HG03432 (cell line): Measurements from ENCODE around the gene ZBTB16.

Experiments
- ATAC-seq: cut with Tn5 transposase; IDR thresholded peaks from one replicate; pipeline ENCODE4 v1.9.1; 2021; ENCODE audit warnings: mild to moderate bottlenecking, moderate library complexity; ENCODE audit not compliant: unreplicated experiment

The ZBTB16 gene

GRCh38 chr11:114059278-114059983 is at the start of gene ZBTB16:
TSS of gene ZBTB16 (plus strand) at chr11:114059711. CDS start at chr11:114063301, 3,590 bp downstream.
- ATAC-seq, result no peak

DNA sequence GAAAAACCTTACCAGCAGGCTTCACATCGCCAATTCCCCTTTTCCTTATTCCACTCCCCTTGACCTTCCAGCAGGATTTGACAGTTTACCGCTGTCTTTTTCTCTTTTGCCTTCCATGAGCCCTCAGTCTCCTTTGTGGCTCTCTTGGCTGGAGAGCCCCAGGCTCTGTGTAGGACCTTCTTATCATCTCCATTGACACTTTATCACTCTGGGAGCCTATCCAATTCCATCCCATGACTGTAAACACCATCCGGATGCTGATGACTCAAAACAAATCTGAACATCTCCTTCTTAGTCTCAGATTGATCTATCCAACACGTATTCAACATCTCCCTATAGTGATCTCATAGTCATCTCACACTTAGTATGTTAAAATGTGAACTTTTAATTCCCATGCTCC is 48.6 kb upstream of the ZBTB16 start:
- ATAC-seq, result no peak

DNA sequence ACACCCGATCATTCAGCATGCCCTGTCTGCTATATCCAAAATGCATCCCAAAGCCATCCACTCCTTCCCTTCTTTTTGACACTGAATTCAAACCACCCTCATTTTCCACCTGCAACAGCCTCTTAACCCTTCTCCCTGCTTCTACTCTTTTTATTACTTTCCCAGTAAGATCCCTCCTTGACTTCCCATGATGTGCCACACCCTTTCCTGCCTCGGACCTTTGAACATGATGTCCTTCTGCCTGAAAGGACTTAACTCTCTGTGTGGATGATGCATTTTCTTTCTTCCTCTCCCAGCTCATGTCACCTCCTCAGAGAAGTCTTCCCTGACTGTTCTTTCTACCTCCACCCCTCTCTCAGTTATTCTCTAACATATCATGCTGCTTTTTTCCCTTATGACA is 48.1 kb upstream of the ZBTB16 start:
- no peak for ATAC-seq

DNA sequence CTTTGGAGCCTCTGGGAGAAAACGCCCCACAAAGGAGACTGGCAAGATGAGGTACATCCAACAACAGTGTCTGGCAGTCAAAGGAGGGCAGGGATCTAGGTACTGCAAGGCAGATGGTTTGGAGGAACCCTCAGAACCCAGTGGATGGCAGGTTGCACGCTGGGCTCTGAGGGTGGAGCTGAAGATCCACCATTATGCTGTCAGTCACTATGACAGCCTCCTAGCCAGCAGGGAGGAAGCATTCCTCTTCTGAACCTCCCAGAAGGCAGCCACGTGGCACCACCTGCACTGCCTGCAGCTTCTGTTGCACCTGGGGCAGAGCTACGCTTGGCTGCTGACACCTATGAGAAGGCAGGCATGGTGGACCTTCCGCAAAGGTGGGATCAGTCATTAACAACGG is 44.4 kb upstream of the ZBTB16 start:
- no peak for ATAC-seq

DNA sequence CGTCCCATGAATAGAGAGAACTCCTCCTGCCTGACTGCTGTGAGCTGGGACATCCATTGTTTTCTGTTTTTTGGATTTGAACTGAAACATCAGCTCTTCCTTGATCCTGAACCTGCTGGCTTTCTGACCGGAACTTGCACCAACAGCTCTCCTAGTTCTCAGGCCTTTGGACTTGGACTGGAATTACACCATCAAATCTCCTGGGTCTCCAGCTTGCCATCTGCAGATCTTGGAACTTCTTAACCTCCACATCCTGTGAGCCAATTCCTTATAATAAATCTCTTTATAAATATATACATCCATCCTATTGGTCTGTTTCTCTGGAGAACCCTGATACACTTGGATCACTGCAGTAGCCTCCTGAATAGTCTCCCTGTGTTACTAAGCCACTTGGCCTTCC is 42.5 kb upstream of the ZBTB16 start:
- no peak for ATAC-seq

GRCh38 chr11:114017723-114018122 is 41.8 kb upstream of the ZBTB16 start:
- no peak for ATAC-seq

DNA sequence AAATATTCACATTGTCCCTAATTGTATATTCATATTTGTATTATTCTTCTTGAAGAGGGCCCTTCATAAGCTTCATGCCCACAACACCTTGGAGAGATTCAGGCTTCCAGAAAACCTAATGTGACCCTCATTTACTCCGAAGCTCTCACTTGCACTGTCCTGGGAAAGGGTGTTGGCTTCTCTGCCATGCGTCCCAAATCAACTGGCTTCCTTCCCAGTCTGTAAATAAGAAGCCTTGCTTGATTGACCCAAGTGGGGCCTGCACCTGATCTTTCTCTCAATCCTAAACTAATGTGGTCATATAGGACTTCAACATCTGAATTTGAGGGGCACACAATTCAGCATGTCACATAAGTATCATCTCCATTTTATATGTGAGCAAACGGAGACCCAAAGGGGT is 40.5 kb upstream of the ZBTB16 start:
- no peak for ATAC-seq

- no peak for ATAC-seq
Measured at GRCh38 chr11:114019574-114019973, 39.9 kb upstream of the ZBTB16 start.

GRCh38 chr11:114025329-114025907 is 34.1 kb upstream of the ZBTB16 start:
- ATAC-seq, result no peak

GRCh38 chr11:114026355-114026754 is 33.2 kb upstream of the ZBTB16 start:
- ATAC-seq, result no peak

- no peak for ATAC-seq
Measured at GRCh38 chr11:114027391-114027790, 32.1 kb upstream of the ZBTB16 start.

DNA sequence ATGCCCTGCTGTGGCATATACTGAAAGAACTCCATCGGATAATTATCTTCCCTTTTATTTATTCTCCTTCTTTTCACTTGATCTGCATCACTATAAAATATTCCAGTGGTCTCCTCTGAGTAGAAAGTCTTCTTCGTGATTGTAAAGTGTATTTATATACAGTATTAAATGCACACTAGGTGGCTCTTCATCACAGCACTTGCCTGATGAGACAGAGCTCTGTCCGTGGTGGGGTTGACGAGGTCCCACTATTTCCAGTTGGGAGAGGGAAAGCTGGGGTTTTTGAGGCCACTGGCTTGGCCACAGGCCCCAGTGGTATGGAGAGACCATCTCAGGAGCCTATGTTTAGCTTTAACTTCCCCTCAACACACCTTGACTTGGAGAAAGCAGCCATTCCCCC is 31.6 kb upstream of the ZBTB16 start:
- ATAC-seq, result no peak

- no peak for ATAC-seq
Measured at GRCh38 chr11:114031246-114031966, 28.1 kb upstream of the ZBTB16 start.

DNA sequence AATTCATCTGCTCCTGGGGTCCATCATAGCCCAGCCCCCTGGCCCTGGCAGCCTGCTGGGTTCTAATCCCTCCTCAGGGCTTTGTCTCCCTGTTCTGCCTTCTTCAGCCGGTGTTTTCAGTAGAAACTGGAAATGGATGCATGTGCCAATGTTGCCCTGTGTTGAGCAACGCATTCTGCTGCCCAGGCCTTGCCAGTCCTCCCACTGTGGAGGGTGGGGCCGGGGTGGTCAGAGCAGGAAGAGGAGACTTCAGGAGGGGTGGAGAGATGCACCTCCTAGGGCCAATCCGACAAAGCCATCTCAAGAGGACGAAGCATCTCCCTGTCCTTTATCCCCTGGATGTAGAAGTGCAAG is 27.6 kb upstream of the ZBTB16 start:
- no peak for ATAC-seq

- ATAC-seq, result no peak
Measured at GRCh38 chr11:114033066-114033465, 26.4 kb upstream of the ZBTB16 start.

DNA sequence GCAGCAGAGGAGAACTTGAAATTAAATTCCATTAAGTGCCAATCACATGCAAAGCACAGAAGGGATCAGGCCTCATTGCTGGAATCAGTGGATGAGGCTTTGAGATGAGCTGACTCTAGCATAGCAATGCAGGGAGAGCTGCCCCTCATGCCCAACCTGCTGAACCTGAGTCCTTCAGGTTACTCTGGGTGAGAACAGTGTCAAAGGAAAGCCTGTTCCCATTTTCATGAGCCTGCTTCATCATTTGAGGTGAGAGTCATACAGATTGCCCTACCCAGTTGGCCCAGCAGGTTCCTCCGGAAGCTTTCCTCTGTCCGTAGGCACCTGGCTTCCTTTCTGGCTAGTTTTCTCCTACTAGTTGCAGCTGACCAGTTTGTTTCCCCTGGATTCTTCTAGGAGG is 25.9 kb upstream of the ZBTB16 start:
- ATAC-seq, result no peak

GRCh38 chr11:114034956-114035355 is 24.6 kb upstream of the ZBTB16 start:
- no peak for ATAC-seq

GRCh38 chr11:114036147-114036811 is 23.2 kb upstream of the ZBTB16 start:
- ATAC-seq, result no peak

- ATAC-seq, result no peak
Measured at GRCh38 chr11:114036958-114037357, 22.6 kb upstream of the ZBTB16 start.

GRCh38 chr11:114039551-114039950 is 20.0 kb upstream of the ZBTB16 start:
- no peak for ATAC-seq

- ATAC-seq, result no peak
Measured at GRCh38 chr11:114040706-114041211, 18.8 kb upstream of the ZBTB16 start.

DNA sequence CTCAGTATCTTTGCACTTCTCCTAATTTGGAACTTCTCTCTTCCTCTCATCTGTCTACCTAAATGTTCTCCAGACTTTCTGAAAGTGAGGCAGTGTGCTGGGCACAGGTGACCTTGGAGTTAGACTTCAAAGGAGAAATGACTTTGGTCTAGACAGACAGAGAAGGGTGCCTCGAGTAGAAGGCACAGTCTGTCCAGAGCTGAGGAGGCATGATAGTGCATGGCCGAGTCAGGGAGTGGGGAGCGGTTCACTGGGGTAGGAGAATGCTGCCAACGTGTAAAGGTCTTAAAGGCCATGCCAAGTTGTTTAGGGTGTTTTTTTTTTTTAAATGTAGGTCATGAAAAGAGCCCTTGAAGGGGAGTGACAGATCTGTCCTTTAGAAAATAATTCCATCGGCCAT is 17.3 kb upstream of the ZBTB16 start:
- ATAC-seq, result no peak
